Uterus (tissue), 2 donors: Measurements from ENCODE around the gene CP.

Experiments
- CTCF ChIP-seq, 4 experiments: fragments of 200-600 bp in 2 of 4; fragments of 450-650 bp in 2 of 4; sonication (generic) in 2 of 4; IDR thresholded peaks; one replicate each; pipeline ENCODE4 v1.5.1; 2016 to 2019; ENCODE audit warnings: antibody characterized with exemption in 4 of 4, mild to moderate bottlenecking in 2 of 4, moderate library complexity in 1 of 4
- POLR2A ChIP-seq, 2 donors: fragments of 450-650 bp; IDR thresholded peaks; one replicate each; pipeline ENCODE4 v1.6.1; 2016; ENCODE audit warnings: antibody characterized with exemption in 2 of 2, mild to moderate bottlenecking in 1 of 2, moderate library complexity in 1 of 2

DNA sequence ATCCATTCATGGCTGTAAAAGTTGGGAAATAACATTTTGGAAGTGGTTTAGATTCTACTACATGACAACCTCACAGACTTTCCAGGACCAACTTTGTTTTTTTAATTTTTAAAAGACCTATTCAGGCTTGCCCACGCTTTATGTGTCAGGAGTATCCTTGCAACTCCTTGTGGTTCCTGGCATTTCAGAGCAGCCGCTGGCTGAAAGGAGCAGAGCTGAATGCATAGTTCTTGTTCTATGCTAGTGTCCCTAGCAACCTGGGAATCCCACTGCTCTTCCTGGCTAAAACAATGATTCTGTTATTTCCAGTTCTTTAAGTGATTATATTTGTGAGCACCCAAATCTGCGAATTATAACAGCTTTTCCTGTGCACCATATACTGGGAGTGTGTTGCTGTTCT lies 34.9 kb downstream of the CP start:
- TF ChIP-seq CTCF (IDR thresholded peaks at IDR 0.05) (no peak), POLR2A (IDR thresholded peaks at IDR 0.05) (no peak)
